GM23248 (cell line): ENCODE data around the gene ADAM33.

ENCODE experiments used
- EZH2 ChIP-seq: fragments of 200-600 bp; sonication (generic); IDR thresholded peaks from 2 replicates; pipeline ENCODE4 v1.6.1; 2018; ENCODE audit warnings: antibody characterized with exemption, mild to moderate bottlenecking; ENCODE audit not compliant: insufficient read depth, poor library complexity, severe bottlenecking
- EZH2phosphoT487 ChIP-seq: fragments of 200-600 bp; sonication (generic); IDR thresholded peaks from 2 replicates; pipeline ENCODE4 v1.6.1; 2018; ENCODE audit warnings: antibody characterized with exemption, moderate library complexity, mild to moderate bottlenecking, low read depth; ENCODE audit not compliant: insufficient read depth

DNA sequence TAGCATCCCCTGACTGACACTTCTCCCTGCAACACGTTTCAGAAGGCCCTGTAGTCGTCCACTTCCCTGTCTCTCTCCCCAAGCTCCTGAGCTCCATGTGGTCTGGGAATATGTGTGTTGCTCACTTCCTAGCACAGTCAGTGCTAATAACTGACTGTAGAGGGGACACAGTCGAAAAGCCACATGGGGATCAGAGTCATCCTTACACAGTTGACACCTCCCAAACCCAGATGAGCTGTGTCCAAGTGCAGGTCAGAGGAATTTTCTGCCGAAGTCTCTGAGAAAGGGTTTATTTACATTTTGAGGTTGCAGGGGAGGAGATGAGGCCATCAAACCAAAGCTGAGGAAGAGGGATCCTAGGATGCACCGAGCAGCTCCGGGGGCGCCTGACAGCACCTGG lies 3.5 kb upstream of the ADAM33 start:
- TF ChIP-seq EZH2: no peak
- no peak for TF ChIP-seq EZH2phosphoT487
